DOHH2 (cell line): ENCODE measurements around the gene SMARCA4.

Experiments
- H3F3A ChIP-seq: fragments of 200-600 bp; sonication (generic), shearing (Covaris generic); 2 replicates; pipeline ENCODE4 v1.6.0; 2016; ENCODE audit warnings: antibody characterized with exemption, mild to moderate bottlenecking; ENCODE audit not compliant: control insufficient read depth, insufficient read depth
- H3K27ac ChIP-seq: fragments of 200-600 bp; sonication (generic); 2 replicates; pipeline ENCODE4 v1.5.1; 2014; ENCODE audit warnings: low read depth, mild to moderate bottlenecking, low read length, moderate library complexity
- H3K27me3 ChIP-seq: fragments of 200-600 bp; sonication (generic); 2 replicates; pipeline ENCODE4 v1.6.1; 2014; ENCODE audit warnings: mild to moderate bottlenecking, low read length, mixed read lengths; ENCODE audit not compliant: control insufficient read depth
- H3K36me3 ChIP-seq: fragments of 200-600 bp; sonication (generic); 2 replicates; pipeline ENCODE4 v1.6.1; 2014; ENCODE audit warnings: mild to moderate bottlenecking, low read length, moderate library complexity, mixed read lengths; ENCODE audit not compliant: control insufficient read depth
- H3K4me1 ChIP-seq: fragments of 200-600 bp; sonication (generic); 2 replicates; pipeline ENCODE4 v1.6.1; 2014; ENCODE audit warnings: mild to moderate bottlenecking, low read length, mixed read lengths; ENCODE audit not compliant: control insufficient read depth
- H3K4me2 ChIP-seq: fragments of 200-600 bp; sonication (generic); 2 replicates; pipeline ENCODE4 v1.6.0; 2014; ENCODE audit warnings: mild to moderate bottlenecking, low read length, moderate library complexity
- H3K4me3 ChIP-seq: fragments of 200-600 bp; sonication (generic); 2 replicates; pipeline ENCODE4 v1.5.1; 2014; ENCODE audit warnings: mild to moderate bottlenecking, low read length, mixed read lengths
- H3K79me2 ChIP-seq: fragments of 200-600 bp; sonication (generic); 2 replicates; pipeline ENCODE4 v1.6.1; 2014; ENCODE audit warnings: mild to moderate bottlenecking, low read length, mixed read lengths; ENCODE audit not compliant: control insufficient read depth
- H3K9me2 ChIP-seq: fragments of 200-600 bp; sonication (generic); replicated peaks from 2 replicates; pipeline ENCODE4 v1.6.1; 2014; ENCODE audit warnings: mild to moderate bottlenecking, low read length, mixed read lengths; ENCODE audit not compliant: control insufficient read depth
- H3K9me3 ChIP-seq: fragments of 200-600 bp; sonication (generic); 2 replicates; pipeline ENCODE4 v1.6.1; 2014; ENCODE audit warnings: antibody characterized with exemption, low read length, mixed read lengths; ENCODE audit not compliant: control insufficient read depth, insufficient read depth
- H4K20me1 ChIP-seq: fragments of 200-600 bp; sonication (generic); 2 replicates; pipeline ENCODE4 v1.6.0; 2014; ENCODE audit warnings: low read depth, mild to moderate bottlenecking, antibody characterized with exemption, low read length, moderate library complexity; ENCODE audit not compliant: control insufficient read depth, insufficient read depth
- CTCF ChIP-seq: fragments of 200-600 bp; sonication (generic); IDR thresholded peaks from one replicate; pipeline ENCODE4 v1.5.1; 2014; ENCODE audit warnings: antibody characterized with exemption, mild to moderate bottlenecking, low read depth, low read length; ENCODE audit not compliant: poor library complexity, severe bottlenecking
- EZH2phosphoT487 ChIP-seq: fragments of 200-600 bp; sonication (generic); IDR thresholded peaks from 2 replicates; pipeline ENCODE4 v1.6.1; 2017; ENCODE audit warnings: borderline replicate concordance, mild to moderate bottlenecking, antibody characterized with exemption, low read length, moderate library complexity, mixed read lengths

The SMARCA4 gene

GRCh38 chr19:10985502-10985901, 24.7 kb downstream of the SMARCA4 start:
- Histone ChIP-seq H3K36me3 (peaks cover 96% of the 10 kb centered on the region), H3K27me3 (no peaks in the 10 kb centered on the region), H3K27ac (no peak overlapping the region), H4K20me1 (peaks cover 30% of the 10 kb centered on the region; the same call in 1 of the 2 replicates), H3K4me2 (no peak overlapping the region), H3K9me3 (no peaks in the 10 kb centered on the region), H3K9me2 (no peaks in the 10 kb centered on the region), H3K4me1 (peaks cover 10% of the 10 kb centered on the region), H3K79me2 (peaks cover 78% of the 10 kb centered on the region), H3K4me3 (no peak overlapping the region), H3F3A (no peaks in the 10 kb centered on the region)
- TF ChIP-seq EZH2phosphoT487 (no peak), CTCF (no peak)

GRCh38 chr19:10986301-10987127, 25.7 kb downstream of the SMARCA4 start:
- no peaks in the 10 kb centered on the region for H3K9me3 ChIP-seq
- no peak overlapping the region for H3K4me2 ChIP-seq
- H3K79me2 ChIP-seq: peaks cover 76% of the 10 kb centered on the region
- TF ChIP-seq CTCF: no peak
- no peak for TF ChIP-seq EZH2phosphoT487
- H3K27me3 ChIP-seq: no peaks in the 10 kb centered on the region
- no peaks in the 10 kb centered on the region for H3F3A ChIP-seq
- H3K9me2 ChIP-seq: no peaks in the 10 kb centered on the region
- peaks cover 23% of the 10 kb centered on the region; the same call in 1 of the 2 replicates for H4K20me1 ChIP-seq
- H3K36me3 ChIP-seq: peaks cover 96% of the 10 kb centered on the region
- no peaks in the 10 kb centered on the region; the same call in 1 of the 2 replicates for H3K4me1 ChIP-seq
- H3K27ac ChIP-seq: no peak overlapping the region
- no peak overlapping the region for H3K4me3 ChIP-seq

GRCh38 chr19:10987571-10988297, 26.9 kb downstream of the SMARCA4 start:
- Histone ChIP-seq H3K36me3 (peaks cover 94% of the 10 kb centered on the region), H3K9me2 (no peaks in the 10 kb centered on the region), H3K9me3 (no peaks in the 10 kb centered on the region), H4K20me1 (peaks cover 20% of the 10 kb centered on the region; the same call in 1 of the 2 replicates), H3K4me1 (no peaks in the 10 kb centered on the region), H3K79me2 (peaks cover 64% of the 10 kb centered on the region), H3K4me3 (no peak overlapping the region), H3K4me2 (no peak overlapping the region), H3K27ac (no peak overlapping the region), H3F3A (no peaks in the 10 kb centered on the region), H3K27me3 (no peaks in the 10 kb centered on the region)
- TF ChIP-seq CTCF (no peak), EZH2phosphoT487 (no peak)
